K562 (cell line): Measurements from ENCODE around the gene POLR2J. TPM values are rescaled to one million over a fixed set of nuclear protein-coding genes. Genes with fewer than 3 reads are reported as not detected.

Experiments
- CHD4 ChIP-seq: fragments of 200-600 bp; sonication (generic); IDR thresholded peaks from 3 replicates; pipeline ENCODE4 v1.6.1; 2012; ENCODE audit warnings: low read depth, mild to moderate bottlenecking, mixed read lengths, low read length, inconsistent platforms; ENCODE audit not compliant: insufficient read depth, insufficient replicate concordance, poor library complexity, severe bottlenecking
- GTF2F1 ChIP-seq: IDR thresholded peaks from 2 replicates; pipeline ENCODE4 v1.6.1; 2011; ENCODE audit warnings: low read depth, low read length, improper control_type of control experiment
- GTF3C2 ChIP-seq: IDR thresholded peaks from 3 replicates; pipeline ENCODE4 v1.6.1; 2011; ENCODE audit warnings: borderline replicate concordance, mild to moderate bottlenecking, moderate library complexity; ENCODE audit not compliant: insufficient read length; ENCODE audit errors: extremely low read depth
- HDAC8 ChIP-seq: fragments of 450-650 bp; IDR thresholded peaks from 2 replicates; pipeline ENCODE4 v1.6.1; 2016; ENCODE audit warnings: mild to moderate bottlenecking, missing genetic modification characterization, moderate library complexity, missing compliant biosample characterization
- HMGN3 ChIP-seq: IDR thresholded peaks from 2 replicates; pipeline ENCODE4 v1.6.1; 2011; ENCODE audit warnings: borderline replicate concordance, low read depth, mild to moderate bottlenecking, mixed read lengths, low read length; ENCODE audit not compliant: insufficient read length; ENCODE audit errors: extremely low read depth
- KLF10 ChIP-seq: fragments of 250-450 bp; sonication (Bioruptor Pico); IDR thresholded peaks from 2 replicates; pipeline ENCODE4 v1.6.1; 2021; ENCODE audit warnings: matching md5 sums
- KLF16 ChIP-seq: IDR thresholded peaks from 2 replicates; pipeline ENCODE4 v1.6.1; 2016; ENCODE audit warnings: antibody characterized with exemption
- LARP7 ChIP-seq: fragments of 450-650 bp; IDR thresholded peaks from 2 replicates; pipeline ENCODE4 v1.6.1; 2016
- LEF1 ChIP-seq: fragments of 450-650 bp; IDR thresholded peaks from 2 replicates; pipeline ENCODE4 v1.6.1; 2016; ENCODE audit warnings: mild to moderate bottlenecking
- MCM5 ChIP-seq: fragments of 450-650 bp; IDR thresholded peaks from 2 replicates; pipeline ENCODE4 v1.6.1; 2016; ENCODE audit warnings: low read depth
- MEIS2 ChIP-seq: fragments of 450-650 bp; IDR thresholded peaks from 2 replicates; pipeline ENCODE4 v1.6.1; 2014; ENCODE audit warnings: mild to moderate bottlenecking; ENCODE audit not compliant: partially characterized antibody
- MXI1 ChIP-seq: IDR thresholded peaks from 2 replicates; pipeline ENCODE4 v1.6.1; 2011; ENCODE audit warnings: low read depth, mild to moderate bottlenecking, improper control_type of control experiment, low read length
- NFATC3 ChIP-seq: fragments of 450-650 bp; IDR thresholded peaks from 2 replicates; pipeline ENCODE4 v1.6.1; 2017; ENCODE audit warnings: mild to moderate bottlenecking
- SMAD4 ChIP-seq: fragments of 250-450 bp; sonication (Bioruptor Pico); conservative IDR thresholded peaks from 2 replicates; pipeline ENCODE4 v1.8.0; 2021; ENCODE audit warnings: inconsistent platforms, mild to moderate bottlenecking, moderate library complexity
- SMARCE1 ChIP-seq: fragments of 450-650 bp; IDR thresholded peaks from 2 replicates; pipeline ENCODE4 v1.7.1; 2016; ENCODE audit warnings: mild to moderate bottlenecking
- TAF15 ChIP-seq: fragments of 200-400 bp; formaldehyde crosslinking; IDR thresholded peaks from 2 replicates; pipeline ENCODE4 v1.6.1; 2017; ENCODE audit warnings: mild to moderate bottlenecking, low read depth, low read length, moderate library complexity
- ZBTB26 ChIP-seq: fragments of 450-650 bp; formaldehyde crosslinking; IDR thresholded peaks from 2 replicates; pipeline ENCODE4 v1.4.0; 2022; ENCODE audit warnings: missing genetic modification characterization
- ZNF274 ChIP-seq: IDR thresholded peaks from 2 replicates; pipeline ENCODE4 v1.6.1; 2011; ENCODE audit warnings: low read depth, mild to moderate bottlenecking, low read length, moderate library complexity, borderline replicate concordance
- ZNF324 ChIP-seq: fragments of 250-450 bp; sonication (Bioruptor Pico); IDR thresholded peaks from 2 replicates; pipeline ENCODE4 v1.4.0; 2020; ENCODE audit warnings: mild to moderate bottlenecking
- ZNF512 ChIP-seq: IDR thresholded peaks from 2 replicates; pipeline ENCODE4 v1.6.1; 2016; ENCODE audit warnings: missing genetic modification characterization, missing compliant biosample characterization
- polyA plus RNA-seq, 8 experiments: library from polyadenylated mRNA; depleted of rRNA in 4 of 8; stranded (reverse) in 5 of 8; unstranded in 3 of 8; fragments of >200 nt; fragmentation: Nextera tagmentation in 2 of 8; fragmentation: Illumina TruSeq in 1 of 8; extraction: Ambion mirVana in 2 of 8; extraction: Trizol in 1 of 8; gene quantifications; 2 replicates each; pipeline versions ENCODE4 v1.2.1 to v1.2.3, GENCODE V29; 2011 to 2014; ENCODE audit warnings: inconsistent platforms in 1 of 8, missing spikeins in 1 of 8
- total RNA-seq, 7 experiments: library from RNA; depleted of rRNA in 6 of 7; stranded (reverse); fragments of >200 nt in 6 of 7; fragmentation: Illumina TruSeq in 2 of 7; extraction: Trizol in 2 of 7; gene quantifications; 2 replicates each; pipeline versions ENCODE4 v1.2.1 to v1.2.3, GENCODE V29; 2011 to 2021; ENCODE audit warnings: low replicate concordance in 1 of 7

Gene POLR2J
- total and polyA plus RNA-seq, 9 of the 15 experiments (the other 6 are each of a cell fraction or from before 2014, with no cell fraction given): 32.3 to 220 (median 113) TPM

- TF ChIP-seq ZNF274: no peak
- no peak for TF ChIP-seq GTF3C2
- TF ChIP-seq MEIS2: no peak
- no peak for TF ChIP-seq SMAD4 (CRISPR knock-in tag)
- TF ChIP-seq ZNF512 (tag): no peak
- no peak for TF ChIP-seq NFATC3
- TF ChIP-seq LEF1: no peak
- TF ChIP-seq MXI1: no peak
- TF ChIP-seq MCM5: no peak
- TF ChIP-seq TAF15: no peak
- peak; percentile 49; the same call in 1 of the 2 replicates for TF ChIP-seq SMARCE1
- no peak for TF ChIP-seq HDAC8 (tag)
- TF ChIP-seq ZNF324 (CRISPR knock-in tag): no peak
- no peak for TF ChIP-seq LARP7
- no peak for TF ChIP-seq CHD4
- no peak for TF ChIP-seq KLF16
- TF ChIP-seq GTF2F1: no peak
- no peak for TF ChIP-seq HMGN3
- no peak for TF ChIP-seq KLF10
- no peak for TF ChIP-seq ZBTB26 (CRISPR knock-in tag)
Measured at GRCh38 chr7:102463841-102464576, 14.7 kb downstream of the POLR2J start (continued).
